ENCODE results near the gene BCL7C. TPM values are rescaled to one million over a fixed set of nuclear protein-coding genes. Genes with fewer than 3 reads are reported as not detected.

Gene BCL7C
- total and polyA plus RNA-seq, 10 of the 15 experiments (the other 5 are each of a cell fraction or from before 2014, with no cell fraction given), result 1.1 to 30.5 (median 13.7) TPM

DNA sequence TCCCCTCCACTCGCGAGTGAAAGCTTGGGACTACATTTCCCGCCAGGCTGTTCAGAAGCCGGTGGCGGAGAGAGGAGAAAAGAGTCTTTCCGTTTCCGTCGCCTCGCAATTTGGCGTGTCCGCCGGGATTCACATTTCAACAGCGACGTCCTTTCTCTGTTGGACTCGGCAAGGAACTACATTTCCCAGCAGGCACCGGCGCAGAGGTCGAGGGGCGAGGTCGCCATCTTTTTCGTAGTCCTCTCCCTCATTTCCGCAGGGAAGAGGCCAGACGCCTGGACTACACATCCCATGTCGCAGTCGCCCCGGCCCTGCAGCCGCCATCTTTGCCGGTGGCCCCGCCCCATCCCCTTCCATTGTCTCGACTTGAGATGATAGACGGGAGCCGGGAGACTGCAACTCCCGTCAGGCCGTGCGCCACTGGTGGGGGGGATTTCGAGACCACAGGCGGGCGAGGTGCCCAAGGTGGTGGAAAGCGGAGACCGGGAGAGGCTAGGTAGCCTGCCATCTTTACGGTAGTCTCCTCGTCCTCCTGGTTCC is 28.6 kb upstream of the BCL7C start (continued):
- no peak for TF ChIP-seq BMI1 (IDR thresholded peaks at IDR 0.05; ENCODE audit: borderline replicate concordance)
- TF ChIP-seq, protein P1, sequence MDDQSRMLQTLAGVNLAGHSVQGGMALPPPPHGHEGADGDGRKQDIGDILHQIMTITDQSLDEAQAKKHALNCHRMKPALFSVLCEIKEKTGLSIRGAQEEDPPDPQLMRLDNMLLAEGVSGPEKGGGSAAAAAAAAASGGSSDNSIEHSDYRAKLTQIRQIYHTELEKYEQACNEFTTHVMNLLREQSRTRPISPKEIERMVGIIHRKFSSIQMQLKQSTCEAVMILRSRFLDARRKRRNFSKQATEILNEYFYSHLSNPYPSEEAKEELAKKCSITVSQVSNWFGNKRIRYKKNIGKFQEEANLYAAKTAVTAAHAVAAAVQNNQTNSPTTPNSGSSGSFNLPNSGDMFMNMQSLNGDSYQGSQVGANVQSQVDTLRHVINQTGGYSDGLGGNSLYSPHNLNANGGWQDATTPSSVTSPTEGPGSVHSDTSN (IDR thresholded peaks at IDR 0.05; ENCODE audit: insufficient replicate concordance, low read depth, low read length), result peak; percentile 88
- 0 out of 2 replicates have a peak, but pooled peaks have one; percentile 50 for TF ChIP-seq BRCA1 (IDR thresholded peaks at IDR 0.05; ENCODE audit: low read depth, low read length)
- TF ChIP-seq SREBF1 (IDR thresholded peaks at IDR 0.05; ENCODE audit: low read length), result peak; percentile 97
- TF ChIP-seq NR2C2 (IDR thresholded peaks at IDR 0.05; ENCODE audit: borderline replicate concordance, control insufficient read depth, insufficient read length, low read depth), result peak; percentile 96
- TF ChIP-seq, protein P2, sequence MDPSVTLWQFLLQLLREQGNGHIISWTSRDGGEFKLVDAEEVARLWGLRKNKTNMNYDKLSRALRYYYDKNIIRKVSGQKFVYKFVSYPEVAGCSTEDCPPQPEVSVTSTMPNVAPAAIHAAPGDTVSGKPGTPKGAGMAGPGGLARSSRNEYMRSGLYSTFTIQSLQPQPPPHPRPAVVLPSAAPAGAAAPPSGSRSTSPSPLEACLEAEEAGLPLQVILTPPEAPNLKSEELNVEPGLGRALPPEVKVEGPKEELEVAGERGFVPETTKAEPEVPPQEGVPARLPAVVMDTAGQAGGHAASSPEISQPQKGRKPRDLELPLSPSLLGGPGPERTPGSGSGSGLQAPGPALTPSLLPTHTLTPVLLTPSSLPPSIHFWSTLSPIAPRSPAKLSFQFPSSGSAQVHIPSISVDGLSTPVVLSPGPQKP (IDR thresholded peaks at IDR 0.05; ENCODE audit: low read depth, low read length), result peak; percentile 90
- TF ChIP-seq MTA2 (IDR thresholded peaks at IDR 0.05; ENCODE audit: low read depth), result peak; percentile 99
- TF ChIP-seq SPI1 (IDR thresholded peaks at IDR 0.05; ENCODE audit: borderline replicate concordance, insufficient read depth, low read depth, low read length), result no peak
- TF ChIP-seq, protein P3, sequence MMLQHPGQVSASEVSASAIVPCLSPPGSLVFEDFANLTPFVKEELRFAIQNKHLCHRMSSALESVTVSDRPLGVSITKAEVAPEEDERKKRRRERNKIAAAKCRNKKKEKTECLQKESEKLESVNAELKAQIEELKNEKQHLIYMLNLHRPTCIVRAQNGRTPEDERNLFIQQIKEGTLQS (IDR thresholded peaks at IDR 0.05; ENCODE audit: borderline replicate concordance, extremely low read depth, low read depth, low read length), result peak; percentile 74; the same call in 1 of the 2 replicates
- peak; percentile 71; the same call in 1 of the 2 replicates for TF ChIP-seq ESRRA (IDR thresholded peaks at IDR 0.05; ENCODE audit: low read length)
- no peak for TF ChIP-seq FOXK2 (IDR thresholded peaks at IDR 0.05)
- TF ChIP-seq, protein P4, sequence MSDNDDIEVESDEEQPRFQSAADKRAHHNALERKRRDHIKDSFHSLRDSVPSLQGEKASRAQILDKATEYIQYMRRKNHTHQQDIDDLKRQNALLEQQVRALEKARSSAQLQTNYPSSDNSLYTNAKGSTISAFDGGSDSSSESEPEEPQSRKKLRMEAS (IDR thresholded peaks at IDR 0.05; ENCODE audit: low read depth, low read length), result no peak; the same call in 1 of the 2 replicates

Data from GM12878 (cell line).